Vagina (tissue), 2 donors: ENCODE results near the gene FUCA1.

Source experiments
- CTCF ChIP-seq, 3 experiments: fragments of 450-650 bp in 2 of 3; fragments of 200-600 bp in 1 of 3; sonication (generic) in 1 of 3; IDR thresholded peaks; one replicate each; pipeline ENCODE4 v1.5.1; 2017 to 2019; ENCODE audit warnings: antibody characterized with exemption in 3 of 3, mild to moderate bottlenecking in 2 of 3, moderate library complexity in 2 of 3
- POLR2A ChIP-seq, 2 donors: fragments of 450-650 bp; IDR thresholded peaks; one replicate each; pipeline ENCODE4 v1.6.1; 2017; ENCODE audit warnings: antibody characterized with exemption in 2 of 2, mild to moderate bottlenecking in 2 of 2, moderate library complexity in 2 of 2

DNA sequence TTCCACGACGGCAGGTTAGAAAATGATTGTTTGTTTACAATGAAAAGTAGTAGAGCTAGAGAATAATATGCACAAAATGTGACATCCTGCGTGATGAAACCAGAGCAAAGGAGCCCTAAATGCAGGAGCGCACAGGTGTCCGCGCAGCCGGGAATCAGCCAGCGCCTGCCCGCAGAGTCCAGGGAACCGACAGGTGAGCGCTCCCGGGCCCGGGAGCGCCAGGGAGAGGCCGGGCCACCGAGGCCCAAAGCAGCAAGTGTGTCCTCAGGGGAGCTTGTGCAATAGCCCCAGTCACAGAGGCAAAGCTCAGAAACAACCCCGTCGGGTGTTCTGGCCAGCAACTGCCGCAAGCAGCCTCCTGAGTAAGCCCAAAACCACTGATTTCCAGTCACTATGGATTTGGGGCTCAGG lies 66.7 kb downstream of the FUCA1 start:
- TF ChIP-seq CTCF (IDR thresholded peaks at IDR 0.05) = no peak
- no peak for TF ChIP-seq POLR2A (IDR thresholded peaks at IDR 0.05)
